HUES64 (cell line): ENCODE measurements around the gene MINDY4.

ENCODE experiments used
- H3K27ac ChIP-seq: 2 replicates; pipeline ENCODE4 v1.7.0; 2013; ENCODE audit warnings: low read depth, low read length, inconsistent platforms
- H3K27me3 ChIP-seq: 2 replicates; pipeline ENCODE4 v1.6.1; 2013; ENCODE audit warnings: mild to moderate bottlenecking, low read length; ENCODE audit not compliant: insufficient read depth
- H3K36me3 ChIP-seq: 2 replicates; pipeline ENCODE4 v1.6.1; 2013; ENCODE audit warnings: mild to moderate bottlenecking, low read length; ENCODE audit not compliant: insufficient read depth
- H3K4me1 ChIP-seq: 2 replicates; pipeline ENCODE4 v1.6.1; 2013; ENCODE audit warnings: mild to moderate bottlenecking, low read length, moderate library complexity; ENCODE audit not compliant: insufficient read depth
- H3K4me3 ChIP-seq: 2 replicates; pipeline ENCODE4 v1.5.1; 2013; ENCODE audit warnings: mild to moderate bottlenecking, low read length, moderate library complexity
- H3K9ac ChIP-seq: 2 replicates; pipeline ENCODE4 v1.6.1; 2013; ENCODE audit warnings: mild to moderate bottlenecking, low read depth, low read length
- H3K9me3 ChIP-seq: 2 replicates; pipeline ENCODE4 v1.6.1; 2013; ENCODE audit warnings: low read depth, low read length; ENCODE audit not compliant: insufficient read depth
- WGBS: fragments of 150-250, 120-280 bp; methylation state at CpG from one replicate; pipeline ENCODE4 v1.1.7; 2013; ENCODE audit warnings: missing lambda C conversion rate; 5-methylcytosine and 5-hydroxymethylcytosine counted together

Gene MINDY4

DNA sequence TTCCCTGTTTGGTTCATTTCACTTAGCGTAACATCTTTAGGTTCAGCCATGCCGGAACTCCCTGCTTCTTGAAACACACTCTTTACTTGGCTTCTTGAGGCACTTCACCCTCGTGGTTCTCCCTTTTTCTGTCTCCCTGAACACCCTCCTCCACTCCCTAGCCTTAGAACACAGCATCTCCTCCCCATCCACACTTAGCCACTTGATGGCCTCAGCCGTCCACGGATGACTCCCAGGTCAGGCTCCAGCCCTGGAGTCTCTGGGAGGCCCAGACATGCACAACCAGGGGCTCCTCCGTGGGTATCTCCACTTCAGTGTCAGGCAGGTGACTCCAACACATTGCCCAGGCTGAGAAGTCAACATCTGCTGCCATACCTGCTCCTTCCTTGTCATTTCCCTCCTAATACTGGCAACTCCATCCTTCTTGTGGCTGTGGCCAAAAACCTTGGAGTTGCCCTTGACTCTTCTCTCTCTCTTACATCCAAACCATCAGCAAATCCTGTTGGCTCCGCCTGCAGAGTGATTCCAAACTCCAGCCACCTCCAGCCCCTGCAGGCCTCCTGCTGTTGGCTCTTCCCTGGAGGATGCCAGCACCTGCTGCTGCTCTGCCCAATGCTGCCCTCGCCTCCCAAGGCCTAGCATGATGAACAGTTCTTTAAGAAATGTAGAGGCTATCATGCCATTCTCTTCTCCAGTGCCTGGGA is 27.7 kb upstream of the MINDY4 start:
- Histone ChIP-seq H3K4me3 (no peak overlapping the region), H3K36me3 (no peaks in the 10 kb centered on the region), H3K4me1 (no peaks in the 10 kb centered on the region), H3K9me3 (no peaks in the 10 kb centered on the region), H3K9ac (no peak overlapping the region), H3K27me3 (no peaks in the 10 kb centered on the region), H3K27ac (no peak overlapping the region)
- 78% methylated on average over 8 of the region's 8 CpGs for WGBS

GRCh38 chr7:30744075-30744417 is 27.2 kb upstream of the MINDY4 start:
- H3K36me3 ChIP-seq, result no peaks in the 10 kb centered on the region
- no peaks in the 10 kb centered on the region for H3K27me3 ChIP-seq
- 87% methylated on average over 12 of the region's 12 CpGs for WGBS
- no peaks in the 10 kb centered on the region for H3K9me3 ChIP-seq
- H3K9ac ChIP-seq, result no peak overlapping the region
- H3K4me3 ChIP-seq, result no peak overlapping the region
- no peaks in the 10 kb centered on the region for H3K4me1 ChIP-seq
- H3K27ac ChIP-seq, result no peak overlapping the region

DNA sequence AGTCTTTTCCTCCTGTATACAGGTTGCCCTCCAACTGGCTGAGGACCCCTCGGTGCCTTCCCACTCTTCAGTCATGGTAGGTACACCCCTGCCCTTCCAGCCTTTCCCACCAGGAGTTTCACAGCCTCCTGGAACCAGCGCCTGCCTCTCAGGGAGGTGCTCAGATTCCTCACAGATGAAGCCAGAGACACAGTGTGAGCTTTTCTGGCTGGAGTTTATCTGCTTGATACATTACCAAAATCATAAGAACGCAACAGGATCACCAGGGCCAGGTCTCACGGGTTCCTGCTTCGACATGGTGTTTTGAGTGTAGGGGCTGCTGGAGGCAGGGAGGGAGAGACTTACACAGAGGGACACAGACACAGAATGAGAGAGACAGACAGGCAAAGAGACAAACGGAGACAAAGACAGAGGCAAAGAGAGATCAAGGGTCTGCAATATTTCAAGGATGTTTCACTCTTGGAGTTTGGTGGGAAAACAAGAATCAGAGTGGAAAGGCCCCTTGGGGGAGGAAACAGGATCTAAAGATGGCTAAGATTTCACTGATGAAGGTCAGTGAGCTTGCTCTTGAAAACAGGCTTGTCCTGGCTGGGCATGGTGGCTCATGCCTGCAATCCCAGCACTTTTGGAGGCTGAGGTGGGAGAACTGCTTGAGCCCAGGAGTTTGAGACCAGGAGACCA is 25.8 kb upstream of the MINDY4 start:
- Histone ChIP-seq H3K27ac (no peak overlapping the region), H3K36me3 (no peaks in the 10 kb centered on the region), H3K9ac (no peak overlapping the region), H3K9me3 (no peaks in the 10 kb centered on the region), H3K4me3 (no peak overlapping the region), H3K27me3 (no peaks in the 10 kb centered on the region), H3K4me1 (no peaks in the 10 kb centered on the region)
- 93% methylated on average over 6 of the region's 6 CpGs for WGBS

GRCh38 chr7:30750010-30750409 is 21.2 kb upstream of the MINDY4 start:
- H3K27ac ChIP-seq, result no peak overlapping the region
- H3K9me3 ChIP-seq, result no peaks in the 10 kb centered on the region
- no peaks in the 10 kb centered on the region for H3K27me3 ChIP-seq
- H3K36me3 ChIP-seq, result no peaks in the 10 kb centered on the region
- no peak overlapping the region for H3K4me3 ChIP-seq
- WGBS, result 100% methylated on average over 2 of the region's 2 CpGs
- no peaks in the 10 kb centered on the region for H3K4me1 ChIP-seq
- H3K9ac ChIP-seq, result no peak overlapping the region

- H3K36me3 ChIP-seq, result no peaks in the 10 kb centered on the region
- no peak overlapping the region for H3K9ac ChIP-seq
- WGBS, result 81% methylated on average over 16 of the region's 16 CpGs
- H3K27me3 ChIP-seq, result no peaks in the 10 kb centered on the region
- H3K4me3 ChIP-seq, result no peak overlapping the region
- no peak overlapping the region for H3K27ac ChIP-seq
- H3K9me3 ChIP-seq, result no peaks in the 10 kb centered on the region
- H3K4me1 ChIP-seq, result no peaks in the 10 kb centered on the region
Measured at GRCh38 chr7:30750683-30751650, 20.2 kb upstream of the MINDY4 start.

- Histone ChIP-seq H3K9ac (no peak within 1 kb of the TSS), H3K4me1 (no peaks in the 10 kb centered on the region), H3K4me3 (no peak within 1 kb of the TSS), H3K27me3 (no peaks in the 10 kb centered on the region), H3K9me3 (no peaks in the 10 kb centered on the region), H3K27ac (no peak within 1 kb of the TSS), H3K36me3 (no peaks in the 10 kb centered on the region)
- WGBS, result 78% methylated on average over 6 of the region's 6 CpGs
Measured at GRCh38 chr7:30751696-30752273, 19.4 kb upstream of the MINDY4 start, which contains the start of gene INMT. Gene INMT, plus strand, starts transcription at chr7:30752135. Its CDS starts 16 bp downstream, at chr7:30752151.

DNA sequence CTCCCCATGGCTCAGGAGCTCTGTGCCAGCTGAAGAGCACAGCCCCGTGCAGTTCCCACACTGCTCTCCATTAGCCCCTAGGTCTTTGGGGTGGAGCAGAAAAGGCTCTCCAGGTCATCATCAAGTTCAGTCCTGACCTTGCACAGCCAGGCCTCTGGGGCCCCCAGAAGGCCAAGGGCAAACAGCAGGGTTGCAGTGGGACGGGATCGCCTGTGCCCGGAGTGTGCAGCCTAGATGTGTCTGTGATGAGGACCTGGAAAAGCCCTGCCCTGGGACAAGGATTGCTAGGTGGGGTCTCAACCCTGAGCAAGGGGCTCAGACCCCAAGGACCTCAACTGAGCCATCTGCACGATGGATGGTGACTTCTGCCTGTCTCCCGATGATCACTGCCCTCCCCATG is 18.7 kb upstream of the MINDY4 start:
- 94% methylated on average over 6 of the region's 6 CpGs for WGBS
- no peak overlapping the region for H3K27ac ChIP-seq
- no peaks in the 10 kb centered on the region for H3K4me1 ChIP-seq
- no peaks in the 10 kb centered on the region for H3K9me3 ChIP-seq
- H3K36me3 ChIP-seq, result no peaks in the 10 kb centered on the region
- H3K9ac ChIP-seq, result no peak overlapping the region
- no peak overlapping the region for H3K4me3 ChIP-seq
- no peaks in the 10 kb centered on the region for H3K27me3 ChIP-seq

- Histone ChIP-seq H3K9me3 (no peaks in the 10 kb centered on the region), H3K27ac (no peak overlapping the region), H3K4me3 (no peak overlapping the region), H3K27me3 (no peaks in the 10 kb centered on the region), H3K9ac (no peak overlapping the region), H3K36me3 (no peaks in the 10 kb centered on the region), H3K4me1 (no peaks in the 10 kb centered on the region)
- WGBS, result 86% methylated on average over 5 of the region's 5 CpGs
Measured at GRCh38 chr7:30752979-30753378, 18.2 kb upstream of the MINDY4 start.

DNA sequence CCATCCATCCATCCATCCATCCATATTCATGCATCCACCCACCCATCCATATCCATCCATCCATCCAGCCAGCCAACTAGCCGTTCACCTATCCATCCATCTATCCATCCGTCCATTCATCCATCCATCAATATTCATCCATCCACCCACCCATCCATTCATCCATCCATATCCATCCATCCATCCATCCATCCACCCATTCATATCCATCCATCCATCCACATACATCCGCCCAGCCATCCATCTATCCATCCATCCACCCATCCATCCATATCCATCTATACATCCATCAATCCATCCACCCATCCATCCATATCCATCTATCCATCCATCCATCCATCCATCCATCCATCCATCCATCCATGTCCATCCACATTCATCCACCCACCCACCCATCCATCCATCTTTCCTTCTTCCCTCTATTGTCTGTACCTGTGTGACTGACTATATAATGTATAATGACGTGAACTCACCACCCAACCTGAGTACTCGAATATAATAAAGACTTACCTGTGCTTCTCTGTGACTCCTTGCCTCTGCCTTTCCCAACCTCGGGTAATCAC is 16.8 kb upstream of the MINDY4 start:
- H3K9ac ChIP-seq, result no peak overlapping the region
- H3K36me3 ChIP-seq, result no peaks in the 10 kb centered on the region
- H3K4me1 ChIP-seq, result no peaks in the 10 kb centered on the region
- H3K27me3 ChIP-seq, result no peaks in the 10 kb centered on the region
- H3K9me3 ChIP-seq, result no peaks in the 10 kb centered on the region
- no peak overlapping the region for H3K4me3 ChIP-seq
- WGBS, result 79% methylated on average over 6 of the region's 6 CpGs
- H3K27ac ChIP-seq, result no peak overlapping the region

GRCh38 chr7:30755384-30756154 is 15.6 kb upstream of the MINDY4 start:
- Histone ChIP-seq H3K9ac (no peak overlapping the region), H3K4me3 (no peak overlapping the region), H3K36me3 (no peaks in the 10 kb centered on the region), H3K27ac (no peak overlapping the region), H3K4me1 (no peaks in the 10 kb centered on the region), H3K27me3 (no peaks in the 10 kb centered on the region), H3K9me3 (no peaks in the 10 kb centered on the region)
- WGBS, result 93% methylated on average over 22 of the region's 22 CpGs
